K562 (cell line): ENCODE data around the gene RTBDN. TPM values are rescaled to one million over a fixed set of nuclear protein-coding genes. Genes with fewer than 3 reads are reported as not detected.

ENCODE experiments used
- AFF1 ChIP-seq, 2 experiments: fragments of 450-650 bp; IDR thresholded peaks; 2 replicates each; pipeline ENCODE4 v1.6.1; 2018; ENCODE audit warnings: mild to moderate bottlenecking in 2 of 2, low read depth in 1 of 2; ENCODE audit not compliant: partially characterized antibody in 2 of 2
- CEBPG ChIP-seq, 3 experiments: fragments of 200-800 bp in 1 of 3; sonication (Bioruptor generic) in 1 of 3; sonication (generic) in 1 of 3; formaldehyde crosslinking in 1 of 3; IDR thresholded peaks in 2 of 3; conservative IDR thresholded peaks in 1 of 3; 2 replicates each; pipeline versions ENCODE4 v1.6.1 to v1.8.0; 2016 to 2022; ENCODE audit warnings: missing compliant biosample characterization in 2 of 3, missing genetic modification characterization in 2 of 3, mild to moderate bottlenecking in 1 of 3, missing genetic modification reagents in 1 of 3
- L3MBTL2 ChIP-seq: fragments of 450-650 bp; IDR thresholded peaks from 2 replicates; pipeline ENCODE4 v1.6.1; 2016; ENCODE audit warnings: mild to moderate bottlenecking, moderate library complexity
- MYC ChIP-seq, 2 experiments: fragments of 250-450 bp in 1 of 2; sonication (Bioruptor Pico) in 1 of 2; IDR thresholded peaks; 2 replicates each; pipeline versions ENCODE4 v1.5.1 to v1.6.1; 2012 to 2021; ENCODE audit warnings: low read depth in 2 of 2, borderline replicate concordance in 1 of 2, improper control_type of control experiment in 1 of 2, low read length in 1 of 2, mild to moderate bottlenecking in 1 of 2, moderate library complexity in 1 of 2
- TFE3 ChIP-seq: fragments of 450-650 bp; formaldehyde crosslinking; IDR thresholded peaks from 2 replicates; pipeline ENCODE4 v1.4.0; 2020; ENCODE audit warnings: mild to moderate bottlenecking, mixed read lengths
- U2AF2 ChIP-seq: fragments of 200-400 bp; formaldehyde crosslinking; optimal IDR thresholded peaks from 2 replicates; pipeline ENCODE3; 2017; ENCODE audit warnings: low read depth, mild to moderate bottlenecking, low read length
- ZBTB34 ChIP-seq: fragments of 250-450 bp; sonication (Bioruptor Pico); IDR thresholded peaks from 2 replicates; pipeline ENCODE4 v1.8.0; 2021; ENCODE audit warnings: mild to moderate bottlenecking, moderate library complexity
- ZC3H11A ChIP-seq: IDR thresholded peaks from 2 replicates; pipeline ENCODE4 v1.6.1; 2012; ENCODE audit warnings: low read depth, low read length, improper control_type of control experiment
- ZNF740 ChIP-seq, 3 experiments: fragments of 200-800 bp in 1 of 3; sonication (Bioruptor generic) in 1 of 3; sonication (generic) in 1 of 3; formaldehyde crosslinking in 1 of 3; IDR thresholded peaks; 2 replicates each; pipeline versions ENCODE4 v1.6.1 to v1.8.0; 2016 to 2022; ENCODE audit warnings: mild to moderate bottlenecking in 2 of 3, missing compliant biosample characterization in 2 of 3, missing genetic modification characterization in 2 of 3, missing genetic modification reagents in 1 of 3
- polyA plus RNA-seq, 8 experiments: library from polyadenylated mRNA; depleted of rRNA in 4 of 8; stranded (reverse) in 5 of 8; unstranded in 3 of 8; fragments of >200 nt; fragmentation: Nextera tagmentation in 2 of 8; fragmentation: Illumina TruSeq in 1 of 8; extraction: Ambion mirVana in 2 of 8; extraction: Trizol in 1 of 8; gene quantifications; 2 replicates each; pipeline versions ENCODE4 v1.2.1 to v1.2.3, GENCODE V29; 2011 to 2014; ENCODE audit warnings: inconsistent platforms in 1 of 8, missing spikeins in 1 of 8
- total RNA-seq, 7 experiments: library from RNA; depleted of rRNA in 6 of 7; stranded (reverse); fragments of >200 nt in 6 of 7; fragmentation: Illumina TruSeq in 2 of 7; extraction: Trizol in 2 of 7; gene quantifications; 2 replicates each; pipeline versions ENCODE4 v1.2.1 to v1.2.3, GENCODE V29; 2011 to 2021; ENCODE audit warnings: low replicate concordance in 1 of 7
- TF ChIP-seq, protein P1 (sequence below): fragments of 250-450 bp; sonication (Bioruptor Pico); IDR thresholded peaks from 2 replicates; pipeline ENCODE4 v1.8.0; 2021; ENCODE audit warnings: moderate library complexity, mild to moderate bottlenecking, inconsistent platforms
- TF ChIP-seq, protein P2 (sequence below): IDR thresholded peaks from 2 replicates; pipeline ENCODE4 v1.6.1; 2016; ENCODE audit warnings: missing genetic modification characterization, missing compliant biosample characterization

The RTBDN gene
- total and polyA plus RNA-seq, 9 of the 15 experiments (the other 6 are each of a cell fraction or from before 2014, with no cell fraction given), result 0.20 to 2.3 (median 0.72) TPM; not detected in 1

DNA sequence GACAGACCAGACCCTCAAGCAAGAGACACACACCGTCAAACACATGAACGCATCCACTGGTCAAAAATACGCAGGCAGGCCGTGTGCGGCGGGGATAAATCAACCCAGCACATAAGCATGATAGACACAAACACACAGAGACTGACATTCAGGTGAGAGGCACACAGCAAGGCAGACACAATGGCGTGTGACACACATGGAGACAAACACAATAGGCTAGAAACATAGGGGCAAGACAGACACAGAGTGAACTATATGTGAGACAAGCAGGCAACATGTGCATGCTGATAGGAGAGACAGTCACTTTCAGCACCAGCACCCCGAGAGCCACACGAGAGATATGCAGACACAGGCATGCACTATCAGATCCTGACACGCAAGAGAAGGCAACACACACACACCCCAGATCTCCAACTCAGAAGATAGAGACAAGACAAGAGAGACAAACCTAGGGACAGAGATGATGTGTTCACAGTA, 49.9 kb downstream of the RTBDN start (continued):
- TF ChIP-seq ZBTB34 (CRISPR knock-in tag), result no peak
- peak; percentile 97 for TF ChIP-seq CEBPG (CRISPR knock-in tag; IDR thresholded peaks at IDR 0.05)
- TF ChIP-seq CEBPG (tag; conservative IDR thresholded peaks at IDR 0.05 in 1 of 2, IDR thresholded peaks at IDR 0.05 in 1 of 2), result peak in 1 of 2 experiments; percentile 50; a peak in 1 of 4 replicates
- TF ChIP-seq, protein P1, sequence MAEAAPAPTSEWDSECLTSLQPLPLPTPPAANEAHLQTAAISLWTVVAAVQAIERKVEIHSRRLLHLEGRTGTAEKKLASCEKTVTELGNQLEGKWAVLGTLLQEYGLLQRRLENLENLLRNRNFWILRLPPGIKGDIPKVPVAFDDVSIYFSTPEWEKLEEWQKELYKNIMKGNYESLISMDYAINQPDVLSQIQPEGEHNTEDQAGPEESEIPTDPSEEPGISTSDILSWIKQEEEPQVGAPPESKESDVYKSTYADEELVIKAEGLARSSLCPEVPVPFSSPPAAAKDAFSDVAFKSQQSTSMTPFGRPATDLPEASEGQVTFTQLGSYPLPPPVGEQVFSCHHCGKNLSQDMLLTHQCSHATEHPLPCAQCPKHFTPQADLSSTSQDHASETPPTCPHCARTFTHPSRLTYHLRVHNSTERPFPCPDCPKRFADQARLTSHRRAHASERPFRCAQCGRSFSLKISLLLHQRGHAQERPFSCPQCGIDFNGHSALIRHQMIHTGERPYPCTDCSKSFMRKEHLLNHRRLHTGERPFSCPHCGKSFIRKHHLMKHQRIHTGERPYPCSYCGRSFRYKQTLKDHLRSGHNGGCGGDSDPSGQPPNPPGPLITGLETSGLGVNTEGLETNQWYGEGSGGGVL (CRISPR knock-in tag), result no peak
- TF ChIP-seq, protein P2, sequence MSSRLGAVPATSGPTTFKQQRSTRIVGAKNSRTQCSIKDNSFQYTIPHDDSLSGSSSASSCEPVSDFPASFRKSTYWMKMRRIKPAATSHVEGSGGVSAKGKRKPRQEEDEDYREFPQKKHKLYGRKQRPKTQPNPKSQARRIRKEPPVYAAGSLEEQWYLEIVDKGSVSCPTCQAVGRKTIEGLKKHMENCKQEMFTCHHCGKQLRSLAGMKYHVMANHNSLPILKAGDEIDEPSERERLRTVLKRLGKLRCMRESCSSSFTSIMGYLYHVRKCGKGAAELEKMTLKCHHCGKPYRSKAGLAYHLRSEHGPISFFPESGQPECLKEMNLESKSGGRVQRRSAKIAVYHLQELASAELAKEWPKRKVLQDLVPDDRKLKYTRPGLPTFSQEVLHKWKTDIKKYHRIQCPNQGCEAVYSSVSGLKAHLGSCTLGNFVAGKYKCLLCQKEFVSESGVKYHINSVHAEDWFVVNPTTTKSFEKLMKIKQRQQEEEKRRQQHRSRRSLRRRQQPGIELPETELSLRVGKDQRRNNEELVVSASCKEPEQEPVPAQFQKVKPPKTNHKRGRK (tag), result no peak
- TF ChIP-seq ZNF740 (CRISPR knock-in tag; IDR thresholded peaks at IDR 0.05), result 0 out of 2 replicates have a peak, but pooled peaks have one; percentile 30
- no peak for TF ChIP-seq ZNF740 (tag; IDR thresholded peaks at IDR 0.05)
- TF ChIP-seq U2AF2, result no peak
- TF ChIP-seq TFE3 (CRISPR knock-in tag), result no peak
- peak; percentile 78 for TF ChIP-seq L3MBTL2
- no peak for TF ChIP-seq ZC3H11A
- TF ChIP-seq MYC (IDR thresholded peaks at IDR 0.05; ENCODE audit: low read depth, low read length), result peak; percentile 94
- no peak for TF ChIP-seq MYC (CRISPR knock-in tag; IDR thresholded peaks at IDR 0.05; ENCODE audit: borderline replicate concordance, low read depth)
- TF ChIP-seq AFF1 (IDR thresholded peaks at IDR 0.05; ENCODE audit: low read depth in 1 of 2, partially characterized antibody in 2 of 2), result peak in 1 of 2 experiments; percentile 67
